ACC112 (cell line): ENCODE results near the gene FAT1.

ENCODE experiments used
- H2AFZ ChIP-seq: fragments of 200-600 bp; sonication (generic); one replicate; pipeline ENCODE4 v1.6.0; 2017; ENCODE audit warnings: antibody characterized with exemption, low read length; ENCODE audit not compliant: unreplicated experiment
- H3K27ac ChIP-seq: fragments of 200-600 bp; sonication (generic); 2 replicates; pipeline ENCODE4 v1.5.1; 2014; ENCODE audit warnings: low read depth, mild to moderate bottlenecking, antibody characterized with exemption, low read length, moderate library complexity
- H3K27me3 ChIP-seq: fragments of 200-600 bp; sonication (generic); 2 replicates; pipeline ENCODE4 v1.6.1; 2014; ENCODE audit warnings: mild to moderate bottlenecking, antibody characterized with exemption, low read length, moderate library complexity, mixed read lengths; ENCODE audit not compliant: insufficient read depth
- H3K36me3 ChIP-seq: fragments of 200-600 bp; sonication (generic); 2 replicates; pipeline ENCODE4 v1.6.1; 2016; ENCODE audit warnings: mild to moderate bottlenecking, antibody characterized with exemption, low read length, moderate library complexity, mixed read lengths; ENCODE audit not compliant: insufficient read depth
- H3K4me1 ChIP-seq: fragments of 200-600 bp; sonication (generic); one replicate; pipeline ENCODE4 v1.6.1; 2016; ENCODE audit warnings: low read length, mixed read lengths; ENCODE audit not compliant: insufficient read depth, unreplicated experiment, control insufficient read depth
- H3K4me3 ChIP-seq: fragments of 200-600 bp; sonication (generic); 2 replicates; pipeline ENCODE4 v1.5.1; 2014; ENCODE audit warnings: mild to moderate bottlenecking, low read depth, low read length
- H3K79me2 ChIP-seq: fragments of 200-600 bp; sonication (generic); one replicate; pipeline ENCODE4 v1.6.0; 2016; ENCODE audit warnings: low read length; ENCODE audit not compliant: control insufficient read depth, unreplicated experiment, insufficient read depth

FAT1 gene

GRCh38 chr4:186634591-186635128 lies 89.0 kb downstream of the FAT1 start:
- Histone ChIP-seq H3K27ac (no peak overlapping the region), H3K79me2 (no peaks in the 10 kb centered on the region), H3K36me3 (peaks cover 22% of the 10 kb centered on the region), H3K27me3 (no peaks in the 10 kb centered on the region), H3K4me1 (no peaks in the 10 kb centered on the region), H2AFZ (no peak overlapping the region), H3K4me3 (no peak overlapping the region)

GRCh38 chr4:186633844-186634243 lies 89.8 kb downstream of the FAT1 start:
- no peak overlapping the region for H2AFZ ChIP-seq
- no peaks in the 10 kb centered on the region for H3K4me1 ChIP-seq
- H3K27ac ChIP-seq = no peak overlapping the region
- H3K36me3 ChIP-seq = peaks cover 24% of the 10 kb centered on the region
- no peak overlapping the region for H3K4me3 ChIP-seq
- no peaks in the 10 kb centered on the region for H3K27me3 ChIP-seq
- H3K79me2 ChIP-seq = no peaks in the 10 kb centered on the region

GRCh38 chr4:186630128-186630527 lies 93.5 kb downstream of the FAT1 start:
- no peaks in the 10 kb centered on the region for H3K79me2 ChIP-seq
- peaks cover 26% of the 10 kb centered on the region for H3K36me3 ChIP-seq
- H3K4me1 ChIP-seq = peaks cover 6% of the 10 kb centered on the region
- H2AFZ ChIP-seq = no peak overlapping the region
- H3K4me3 ChIP-seq = no peak overlapping the region
- H3K27me3 ChIP-seq = no peaks in the 10 kb centered on the region
- H3K27ac ChIP-seq = no peak overlapping the region

GRCh38 chr4:186628058-186628711 lies 95.5 kb downstream of the FAT1 start:
- no peak overlapping the region for H2AFZ ChIP-seq
- H3K79me2 ChIP-seq = no peaks in the 10 kb centered on the region
- H3K27me3 ChIP-seq = no peaks in the 10 kb centered on the region
- peaks cover 18% of the 10 kb centered on the region for H3K36me3 ChIP-seq
- no peak overlapping the region for H3K4me3 ChIP-seq
- H3K4me1 ChIP-seq = peaks cover 26% of the 10 kb centered on the region
- H3K27ac ChIP-seq = no peak overlapping the region

GRCh38 chr4:186627226-186627865 lies 96.3 kb downstream of the FAT1 start:
- no peak overlapping the region for H3K27ac ChIP-seq
- H3K79me2 ChIP-seq = no peaks in the 10 kb centered on the region
- H2AFZ ChIP-seq = no peak overlapping the region
- peaks cover 34% of the 10 kb centered on the region for H3K4me1 ChIP-seq
- H3K36me3 ChIP-seq = peaks cover 11% of the 10 kb centered on the region; the same call in 1 of the 2 replicates
- no peaks in the 10 kb centered on the region for H3K27me3 ChIP-seq
- no peak overlapping the region for H3K4me3 ChIP-seq

GRCh38 chr4:186624951-186625350 lies 98.7 kb downstream of the FAT1 start:
- H2AFZ ChIP-seq = no peak overlapping the region

GRCh38 chr4:186623546-186623945 lies 100.1 kb downstream of the FAT1 start:
- peak overlapping the region; percentile 90 for H3K27ac ChIP-seq
- peaks cover 34% of the 10 kb centered on the region for H3K36me3 ChIP-seq
- no peak overlapping the region for H2AFZ ChIP-seq
- no peaks in the 10 kb centered on the region for H3K79me2 ChIP-seq
- H3K4me3 ChIP-seq = peak overlapping the region; percentile 10; the same call in 1 of the 2 replicates
- no peaks in the 10 kb centered on the region for H3K27me3 ChIP-seq
- peaks cover 43% of the 10 kb centered on the region for H3K4me1 ChIP-seq

More at GRCh38 chr4:186624951-186625350, 98.7 kb downstream of the FAT1 start:
- H3K79me2 ChIP-seq = no peaks in the 10 kb centered on the region
- H3K36me3 ChIP-seq = peaks cover 24% of the 10 kb centered on the region
- peak overlapping the region; percentile 90 for H3K27ac ChIP-seq
- H3K4me3 ChIP-seq = no peak overlapping the region; the same call in 1 of the 2 replicates
- no peaks in the 10 kb centered on the region for H3K27me3 ChIP-seq
- peaks cover 43% of the 10 kb centered on the region for H3K4me1 ChIP-seq

- peak overlapping the region; percentile 55; the same call in 1 of the 2 replicates for H3K4me3 ChIP-seq
- H3K79me2 ChIP-seq = no peaks in the 10 kb centered on the region
- H3K27me3 ChIP-seq = no peaks in the 10 kb centered on the region
- peak overlapping the region; percentile 90 for H3K27ac ChIP-seq
- peaks cover 32% of the 10 kb centered on the region for H3K36me3 ChIP-seq
- peaks cover 43% of the 10 kb centered on the region for H3K4me1 ChIP-seq
- no peak overlapping the region for H2AFZ ChIP-seq
Observed at GRCh38 chr4:186622788-186623464, 100.7 kb downstream of the FAT1 start.

GRCh38 chr4:186621959-186622553 lies 101.6 kb downstream of the FAT1 start:
- Histone ChIP-seq H3K4me1 (peaks cover 43% of the 10 kb centered on the region), H3K79me2 (no peaks in the 10 kb centered on the region), H3K27ac (peak overlapping the region; percentile 90), H3K36me3 (peaks cover 34% of the 10 kb centered on the region), H3K27me3 (no peaks in the 10 kb centered on the region), H3K4me3 (peak overlapping the region; percentile 55; the same call in 1 of the 2 replicates), H2AFZ (no peak overlapping the region)

- H3K27ac ChIP-seq = no peak overlapping the region
- H3K27me3 ChIP-seq = no peaks in the 10 kb centered on the region
- no peak overlapping the region for H3K4me3 ChIP-seq
- H3K36me3 ChIP-seq = peaks cover 41% of the 10 kb centered on the region
- H3K4me1 ChIP-seq = peaks cover 26% of the 10 kb centered on the region
- peaks cover 3% of the 10 kb centered on the region for H3K79me2 ChIP-seq
- no peak overlapping the region for H2AFZ ChIP-seq
Observed at GRCh38 chr4:186619088-186619487, 104.6 kb downstream of the FAT1 start.
